Thymus (tissue), 11 donors: Measurements from ENCODE around the gene FRAS1. TPM values are rescaled to one million over a fixed set of nuclear protein-coding genes. Genes with fewer than 3 reads are reported as not detected.
"Not testable (repeated sequence)": the region's sequence is repeated elsewhere in the genome, so short reads cannot be mapped to it uniquely, and the experiment has no call there.

Experiments
- DNase-seq, 9 donors: peaks; one replicate each; pipeline ENCODE4 v3.0.0-alpha.2; 2013; ENCODE audit warnings: low spot score in 9 of 9, low read depth in 6 of 9, missing footprints in 1 of 9
- H3K27ac ChIP-seq, 2 donors: one replicate each; pipeline ENCODE4 v1.5.1; 2013; ENCODE audit warnings: control low read depth in 1 of 2, low read depth in 1 of 2, low read length in 1 of 2, mild to moderate bottlenecking in 1 of 2, moderate library complexity in 1 of 2
- H3K27me3 ChIP-seq, 2 donors: one replicate each; pipeline ENCODE4 v1.5.1; 2013; ENCODE audit warnings: low read length in 1 of 2; ENCODE audit not compliant: control insufficient read depth in 2 of 2, insufficient read depth in 1 of 2
- H3K36me3 ChIP-seq, 2 donors: one replicate each; pipeline ENCODE4 v1.5.1; 2013; ENCODE audit warnings: low read length in 1 of 2, mild to moderate bottlenecking in 1 of 2, moderate library complexity in 1 of 2; ENCODE audit not compliant: control insufficient read depth in 2 of 2, insufficient read depth in 2 of 2
- H3K4me1 ChIP-seq, 2 donors: one replicate each; pipeline ENCODE4 v1.5.1; 2013; ENCODE audit warnings: low read length in 2 of 2; ENCODE audit not compliant: control insufficient read depth in 2 of 2, insufficient read depth in 2 of 2
- H3K4me3 ChIP-seq, 2 donors: one replicate each; pipeline ENCODE4 v1.5.1; 2013; ENCODE audit warnings: low read length in 2 of 2, control low read depth in 1 of 2, mild to moderate bottlenecking in 1 of 2
- H3K9me3 ChIP-seq, 2 donors: one replicate each; pipeline ENCODE4 v1.5.1; 2013; ENCODE audit warnings: low read length in 1 of 2, mild to moderate bottlenecking in 1 of 2; ENCODE audit not compliant: control insufficient read depth in 2 of 2, insufficient read depth in 1 of 2
- WGBS: extraction: QIAGEN DNeasy Blood & Tissue Kit; methylation state at CpG from one replicate; pipeline ENCODE4 v1.1.7; 2013; 5-methylcytosine and 5-hydroxymethylcytosine counted together
- polyA plus RNA-seq: library from polyadenylated mRNA; stranded (reverse); fragments of 200-250 nt; gene quantifications from one replicate; pipeline ENCODE4 v1.2.3, GENCODE V29; 2013
- total RNA-seq: library from RNA; stranded (reverse); fragments of 120-200 nt; gene quantifications from one replicate; pipeline ENCODE4 v1.2.4, GENCODE V29; 2013
- donor health status: healthy.

Gene FRAS1
- total and polyA plus RNA-seq, 2 donors = 1.0 to 1.6 TPM

DNA sequence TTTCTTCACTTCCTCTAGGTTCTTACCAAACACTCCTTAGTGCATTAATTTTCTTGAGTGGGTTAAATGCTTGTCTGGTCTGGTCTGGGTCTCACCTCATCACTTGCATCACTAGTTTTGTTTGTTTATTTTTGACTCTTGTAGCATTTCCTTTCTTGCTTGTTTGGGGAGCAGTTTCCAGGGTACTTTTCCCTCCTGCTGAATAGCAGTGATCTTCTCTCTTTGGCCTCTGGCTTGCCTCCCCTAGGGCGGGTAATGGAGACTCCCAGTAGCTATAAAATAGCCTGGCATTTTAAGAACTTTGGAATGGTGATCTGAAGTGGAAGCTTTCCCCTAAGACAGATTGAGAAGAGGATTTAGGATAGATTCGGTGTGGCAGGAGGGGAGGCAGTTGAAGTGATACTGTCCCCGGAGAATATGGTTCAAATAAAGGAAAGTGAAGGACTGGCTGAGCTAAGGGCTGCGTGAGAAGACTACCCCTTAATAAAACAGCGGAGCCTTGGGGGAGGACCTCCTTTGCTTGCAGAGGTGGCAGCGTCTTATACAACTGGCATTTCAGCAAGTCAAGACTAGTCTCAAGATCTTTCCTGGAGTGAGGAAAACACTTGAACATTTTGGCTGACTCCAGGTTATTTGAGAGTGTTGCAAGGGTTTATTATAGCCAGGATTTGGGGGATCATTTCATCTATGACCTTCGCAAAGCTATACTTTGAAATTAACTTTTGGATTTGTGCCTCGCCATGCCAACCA lies 190.6 kb downstream of the FRAS1 start:
- Histone ChIP-seq H3K27ac (no peak overlapping the region), H3K36me3 (no peaks in the 10 kb centered on the region)
- WGBS = 95% methylated on average over 8 of the region's 8 CpGs

GRCh38 chr4:78250500-78250899 lies 193.4 kb downstream of the FRAS1 start:
- H3K4me1 ChIP-seq = no peaks in the 10 kb centered on the region
- DNase-seq = no peak
- WGBS = 93% methylated on average over 2 of the region's 2 CpGs
- H3K27ac ChIP-seq = no peak overlapping the region
- H3K36me3 ChIP-seq = no peaks in the 10 kb centered on the region
- H3K9me3 ChIP-seq = peaks cover 0 to 3% of the 10 kb centered on the region in 2 donors
- H3K27me3 ChIP-seq = no peaks in the 10 kb centered on the region
- H3K4me3 ChIP-seq = no peak overlapping the region

More for the DNA sequence above, 190.6 kb downstream of the FRAS1 start:
- no peak overlapping the region for H3K4me3 ChIP-seq
- H3K27me3 ChIP-seq = no peaks in the 10 kb centered on the region
- no peak for DNase-seq
- no peaks in the 10 kb centered on the region for H3K4me1 ChIP-seq
- peaks cover 0 to 3% of the 10 kb centered on the region in 2 donors for H3K9me3 ChIP-seq

- H3K9me3 ChIP-seq, H3K27ac ChIP-seq, DNase-seq, H3K36me3 ChIP-seq, H3K4me1 ChIP-seq, H3K4me3 ChIP-seq, H3K27me3 ChIP-seq: not testable (repeated sequence)
- 96% methylated on average over 8 of the region's 8 CpGs for WGBS
Measured at GRCh38 chr4:78252773-78253172, 195.7 kb downstream of the FRAS1 start.

GRCh38 chr4:78254893-78255292 lies 197.8 kb downstream of the FRAS1 start:
- no peak overlapping the region for H3K4me3 ChIP-seq
- no peaks in the 10 kb centered on the region for H3K4me1 ChIP-seq
- WGBS = 73% methylated on average over 4 of the region's 4 CpGs
- no peaks in the 10 kb centered on the region for H3K36me3 ChIP-seq
- no peak overlapping the region for H3K27ac ChIP-seq
- DNase-seq = no peak
- H3K9me3 ChIP-seq = peaks cover 0 to 3% of the 10 kb centered on the region in 2 donors
- H3K27me3 ChIP-seq = no peaks in the 10 kb centered on the region

DNA sequence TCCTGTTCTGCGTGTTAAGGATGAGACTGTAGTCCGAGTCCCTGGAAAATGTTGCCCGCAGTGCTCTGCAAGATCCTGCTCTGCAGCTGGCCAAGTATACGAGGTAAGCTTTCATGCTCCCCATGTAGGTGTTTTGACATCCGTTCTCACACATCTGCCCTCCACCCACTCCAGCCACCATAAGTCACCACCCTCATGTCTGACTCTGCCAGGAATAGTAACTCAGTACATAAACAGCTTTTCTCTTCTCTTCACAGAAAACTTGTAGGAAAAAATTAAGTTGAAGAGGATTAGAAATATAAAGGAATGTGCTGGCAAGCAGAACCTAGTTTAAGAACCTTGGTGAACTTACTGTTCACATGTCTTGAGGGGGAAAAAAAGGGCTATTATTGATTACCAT lies 207.9 kb downstream of the FRAS1 start:
- Histone ChIP-seq H3K27me3 (no peaks in the 10 kb centered on the region), H3K9me3 (no peaks in the 10 kb centered on the region), H3K27ac (no peak overlapping the region), H3K4me1 (no peaks in the 10 kb centered on the region), H3K4me3 (no peak overlapping the region), H3K36me3 (no peaks in the 10 kb centered on the region)
- no peak for DNase-seq
- 86% methylated on average over 5 of the region's 5 CpGs for WGBS

DNA sequence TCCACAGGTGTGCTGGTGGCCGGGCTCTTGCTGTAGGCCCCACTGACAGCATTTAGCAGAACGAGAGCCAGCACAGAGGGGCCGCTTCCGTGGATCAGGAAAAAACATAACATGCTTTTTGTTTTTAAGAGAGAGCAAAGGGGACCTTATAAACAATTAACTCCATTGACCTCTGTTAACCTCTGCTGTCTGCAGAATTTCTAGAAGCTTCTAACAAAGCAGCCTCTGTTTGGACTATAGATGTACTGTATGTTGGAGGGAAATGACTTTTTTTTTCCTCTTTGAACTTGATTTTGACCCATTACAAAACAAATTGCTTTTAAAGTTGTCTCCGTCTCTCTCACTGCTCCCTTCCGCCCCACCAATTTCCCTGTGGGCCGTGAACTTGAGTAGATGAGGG lies 210.7 kb downstream of the FRAS1 start:
- DNase-seq = no peak
- Histone ChIP-seq H3K27ac (no peak overlapping the region), H3K27me3 (no peaks in the 10 kb centered on the region), H3K36me3 (no peaks in the 10 kb centered on the region), H3K4me3 (no peak overlapping the region), H3K4me1 (no peaks in the 10 kb centered on the region), H3K9me3 (no peaks in the 10 kb centered on the region)
- 95% methylated on average over 7 of the region's 7 CpGs for WGBS

- no peak overlapping the region for H3K4me3 ChIP-seq
- H3K4me1 ChIP-seq = no peaks in the 10 kb centered on the region
- DNase-seq = no peak
- WGBS = 97% methylated on average over 2 of the region's 2 CpGs
- no peaks in the 10 kb centered on the region for H3K9me3 ChIP-seq
- H3K27ac ChIP-seq = no peak overlapping the region
- no peaks in the 10 kb centered on the region for H3K27me3 ChIP-seq
- H3K36me3 ChIP-seq = no peaks in the 10 kb centered on the region
Measured at GRCh38 chr4:78268597-78268996, 211.5 kb downstream of the FRAS1 start.

DNA sequence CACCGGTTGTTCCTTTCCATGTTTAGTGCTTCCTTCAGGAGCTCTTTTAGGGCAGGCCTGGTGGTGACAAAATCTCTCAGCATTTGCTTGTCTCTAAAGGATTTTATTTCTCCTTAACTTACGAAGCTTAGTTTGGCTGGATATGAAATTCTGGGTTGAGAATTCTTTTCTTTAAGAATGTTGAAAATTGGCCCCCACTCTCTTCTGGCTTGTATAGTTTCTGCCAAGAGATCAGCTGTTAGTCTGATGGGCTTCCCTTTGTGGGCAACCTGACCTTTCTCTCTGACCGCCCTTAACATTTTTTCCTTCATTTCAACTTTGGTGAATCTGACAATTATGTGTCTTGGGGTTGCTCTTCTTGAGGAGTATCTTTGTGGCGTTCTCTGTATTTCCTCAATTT lies 218.3 kb downstream of the FRAS1 start:
- not testable (repeated sequence) for H3K36me3 ChIP-seq, H3K27ac ChIP-seq, H3K9me3 ChIP-seq, H3K27me3 ChIP-seq, DNase-seq, H3K4me1 ChIP-seq, H3K4me3 ChIP-seq
- WGBS = 98% methylated on average over 4 of the region's 4 CpGs

DNA sequence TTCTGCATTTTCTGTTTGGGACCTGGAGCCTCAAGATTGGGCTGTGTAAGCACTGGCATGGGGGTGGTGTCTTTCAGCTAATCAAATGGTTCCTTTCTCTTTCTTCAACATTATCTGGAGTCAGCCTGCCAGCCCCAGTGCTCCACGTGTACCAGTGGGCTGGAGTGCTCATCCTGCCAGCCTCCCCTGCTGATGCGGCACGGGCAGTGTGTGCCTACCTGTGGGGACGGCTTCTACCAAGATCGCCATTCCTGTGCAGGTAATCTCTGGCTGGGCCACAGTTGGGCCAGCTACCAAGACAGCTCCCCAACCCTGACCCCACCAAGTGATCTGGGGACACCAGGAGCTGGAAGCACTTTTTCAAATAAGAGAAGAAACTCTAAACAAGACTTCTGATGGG lies 229.2 kb downstream of the FRAS1 start:
- DNase-seq = no peak
- Histone ChIP-seq H3K27ac (no peak overlapping the region), H3K36me3 (no peaks in the 10 kb centered on the region), H3K4me1 (no peaks in the 10 kb centered on the region), H3K27me3 (no peaks in the 10 kb centered on the region), H3K9me3 (no peaks in the 10 kb centered on the region), H3K4me3 (no peak overlapping the region)
- WGBS = 95% methylated on average over 5 of the region's 5 CpGs
